Measurements from ENCODE around the gene ASIC3. TPM values are rescaled to one million over a fixed set of nuclear protein-coding genes. Genes with fewer than 3 reads are reported as not detected.

Gene ASIC3
- total RNA-seq, 4 donors from 2014 or later: 2.6 to 4.3 (median 3.1) TPM

GRCh38 chr7:151069841-151070573 is 21.7 kb downstream of the ASIC3 start:
- Histone ChIP-seq H3K9me3 (no peaks in the 10 kb centered on the region), H3K4me1 (no peaks in the 10 kb centered on the region), H3K27me3 (no peaks in the 10 kb centered on the region), H3K4me3 (no peak overlapping the region), H3K27ac (no peak overlapping the region), H3K36me3 (peaks cover 0 to 81% (median 28%) of the 10 kb centered on the region in 4 donors)
- intact Hi-C loops (cut with DNase I; ENCODE audit: low total_unique reads): loop anchor here (5.0 kb wide), 1 partner anchor 1543 kb away; no protein-coding TSS in a partner anchor
- in situ Hi-C loops (cut with MboI; ENCODE audit: low pct_ligation_motif_present in 1 of 4, low pct_unique_long_range_greater_than_20kb in 1 of 4, low sequenced_read_pairs in 3 of 4): no loop called here
- WGBS, 2 donors (ENCODE audit: low coverage in 1 of 2): 87% methylated on average over 16 of the region's 17 CpGs; no CpG with 5 or more reads in 1 of the 2 donors
- no peak for TF ChIP-seq POLR2A (IDR thresholded peaks at IDR 0.05)
- TF ChIP-seq POLR2AphosphoS5 (IDR thresholded peaks at IDR 0.05): no peak
- TF ChIP-seq CTCF (IDR thresholded peaks at IDR 0.05): no peak
- TF ChIP-seq EP300 (IDR thresholded peaks at IDR 0.05; ENCODE audit: low read depth): no peak
- DNase-seq: no peak

GRCh38 chr7:151070574-151070960 is 22.2 kb downstream of the ASIC3 start:
- Histone ChIP-seq H3K4me1 (no peaks in the 10 kb centered on the region), H3K9me3 (no peaks in the 10 kb centered on the region), H3K27me3 (no peaks in the 10 kb centered on the region), H3K27ac (no peak overlapping the region), H3K4me3 (no peak overlapping the region), H3K36me3 (peaks cover 0 to 79% (median 31%) of the 10 kb centered on the region in 4 donors)
- no peak for DNase-seq
- in situ Hi-C loops (cut with MboI; ENCODE audit: low pct_ligation_motif_present in 1 of 4, low pct_unique_long_range_greater_than_20kb in 1 of 4, low sequenced_read_pairs in 3 of 4) (no loop called here), intact Hi-C loops (cut with DNase I; ENCODE audit: low total_unique reads) (loop anchor here (5.0 kb wide), 1 partner anchor 1543 kb away; no protein-coding TSS in a partner anchor)
- WGBS, 2 donors (ENCODE audit: low coverage in 1 of 2): 94% methylated on average over 14 of the region's 15 CpGs; no CpG with 5 or more reads in 1 of the 2 donors
- TF ChIP-seq POLR2AphosphoS5 (IDR thresholded peaks at IDR 0.05) (no peak), EP300 (IDR thresholded peaks at IDR 0.05; ENCODE audit: low read depth) (no peak), CTCF (IDR thresholded peaks at IDR 0.05) (no peak)

- no peak overlapping the region for H3K27ac ChIP-seq
- H3K36me3 ChIP-seq: peaks cover 0 to 75% (median 31%) of the 10 kb centered on the region in 4 donors
- in situ Hi-C loops (cut with MboI; ENCODE audit: low pct_ligation_motif_present in 1 of 4, low pct_unique_long_range_greater_than_20kb in 1 of 4, low sequenced_read_pairs in 3 of 4) (no loop called here), intact Hi-C loops (cut with DNase I; ENCODE audit: low total_unique reads) (loop anchor here (5.0 kb wide), 1 partner anchor 1544 kb away; no protein-coding TSS in a partner anchor)
- TF ChIP-seq CTCF (IDR thresholded peaks at IDR 0.05) (no peak), POLR2AphosphoS5 (IDR thresholded peaks at IDR 0.05) (no peak), POLR2A (IDR thresholded peaks at IDR 0.05) (no peak), EP300 (IDR thresholded peaks at IDR 0.05; ENCODE audit: low read depth) (no peak)
- DNase-seq: no peak
- WGBS, 2 donors (ENCODE audit: low coverage in 1 of 2): 95% methylated on average over 39 of the region's 39 CpGs; no CpG with 5 or more reads in 1 of the 2 donors
- no peaks in the 10 kb centered on the region for H3K27me3 ChIP-seq
- no peak overlapping the region for H3K4me3 ChIP-seq
- H3K9me3 ChIP-seq: no peaks in the 10 kb centered on the region
- H3K4me1 ChIP-seq: no peaks in the 10 kb centered on the region
Measured at GRCh38 chr7:151071032-151071866, 22.9 kb downstream of the ASIC3 start.

- peaks cover 0 to 52% (median 24%) of the 10 kb centered on the region in 4 donors for H3K36me3 ChIP-seq
- H3K4me3 ChIP-seq: no peak overlapping the region
- H3K27ac ChIP-seq: no peak overlapping the region
- no peaks in the 10 kb centered on the region for H3K27me3 ChIP-seq
- TF ChIP-seq EP300 (IDR thresholded peaks at IDR 0.05; ENCODE audit: low read depth): no peak
- no peak for TF ChIP-seq CTCF (IDR thresholded peaks at IDR 0.05)
- TF ChIP-seq POLR2AphosphoS5 (IDR thresholded peaks at IDR 0.05): no peak
- TF ChIP-seq POLR2A (IDR thresholded peaks at IDR 0.05): no peak
- H3K9me3 ChIP-seq: no peaks in the 10 kb centered on the region
- no peak for DNase-seq
- 91% methylated on average over 17 of the region's 17 CpGs; no CpG with 5 or more reads in 1 of the 2 donors for WGBS, 2 donors (ENCODE audit: low coverage in 1 of 2)
- intact Hi-C loops (cut with DNase I; ENCODE audit: low total_unique reads): loop anchor here (5.0 kb wide), 1 partner anchor 1547 kb away; no protein-coding TSS in a partner anchor
- peaks cover 0 to 17% (median 5%) of the 10 kb centered on the region in 4 donors for H3K4me1 ChIP-seq
- in situ Hi-C loops (cut with MboI; ENCODE audit: low pct_ligation_motif_present in 1 of 4, low pct_unique_long_range_greater_than_20kb in 1 of 4, low sequenced_read_pairs in 3 of 4): no loop called here
Measured at GRCh38 chr7:151073990-151074389, 25.7 kb downstream of the ASIC3 start.

Data from transverse colon (tissue), 4 donors.